Transverse colon (tissue), 4 donors: Measurements from ENCODE around the gene TIMM22.

ENCODE experiments used
- CTCF ChIP-seq, 5 experiments: fragments of 200-600 bp in 3 of 5; fragments of 450-650 bp in 2 of 5; sonication (generic) in 3 of 5; IDR thresholded peaks; 1 replicate in 2 of 5; 2 replicates in 3 of 5; pipeline ENCODE4 v1.5.1; 2016 to 2017; ENCODE audit warnings: antibody characterized with exemption in 5 of 5, inconsistent platforms in 3 of 5, mild to moderate bottlenecking in 2 of 5, moderate library complexity in 1 of 5
- POLR2A ChIP-seq: fragments of 450-650 bp; IDR thresholded peaks from one replicate; pipeline ENCODE4 v1.6.1; 2016; ENCODE audit warnings: antibody characterized with exemption, mild to moderate bottlenecking, moderate library complexity
- POLR2AphosphoS5 ChIP-seq, 3 donors: sonication (generic); formaldehyde crosslinking; IDR thresholded peaks; one replicate each; pipeline ENCODE4 v1.6.1; 2016; ENCODE audit warnings: antibody characterized with exemption in 3 of 3

GRCh38 chr17:1001640-1002411 is 4.9 kb downstream of the TIMM22 start:
- TF ChIP-seq POLR2A (no peak), POLR2AphosphoS5 (IDR thresholded peaks at IDR 0.05) (no peak), CTCF (IDR thresholded peaks at IDR 0.05) (no peak)
